Measurements from ENCODE around the gene SYNPO2.

GRCh38 chr4:118939169-118939783 lies 50.6 kb downstream of the SYNPO2 start:
- no peak for TF ChIP-seq CTCF (IDR thresholded peaks at IDR 0.05)
- TF ChIP-seq EZH2 (IDR thresholded peaks at IDR 0.05; ENCODE audit: borderline replicate concordance, insufficient read depth, low read depth, low read length, poor library complexity, severe bottlenecking) = no peak

All from B cell (primary cell).